WTC11 (cell line): ENCODE results near the gene REPIN1. TPM values are rescaled to one million over a fixed set of nuclear protein-coding genes. Genes with fewer than 3 reads are reported as not detected.

Source experiments
- ARID4B ChIP-seq: sonication (generic); formaldehyde crosslinking; IDR thresholded peaks from 2 replicates; pipeline ENCODE4 v1.8.0; 2023; ENCODE audit warnings: missing genetic modification reagents, mild to moderate bottlenecking, borderline replicate concordance
- ATF1 ChIP-seq: sonication (generic); formaldehyde crosslinking; IDR thresholded peaks from 2 replicates; pipeline ENCODE4 v1.8.1; 2023; ENCODE audit warnings: mild to moderate bottlenecking, moderate library complexity, missing genetic modification reagents
- CTCF ChIP-seq: fragments of 200-600 bp; IDR thresholded peaks from 2 replicates; pipeline ENCODE4 v1.8.0; 2022; ENCODE audit warnings: antibody characterized with exemption
- ELF4 ChIP-seq: sonication (generic); formaldehyde crosslinking; IDR thresholded peaks from 2 replicates; pipeline ENCODE4 v1.8.1; 2022; ENCODE audit warnings: low read depth, mild to moderate bottlenecking, moderate library complexity, missing genetic modification reagents
- ESRRA ChIP-seq: sonication (generic); formaldehyde crosslinking; IDR thresholded peaks from 2 replicates; pipeline ENCODE4 v1.8.1; 2022; ENCODE audit warnings: mild to moderate bottlenecking, missing genetic modification reagents, borderline replicate concordance
- FOXK1 ChIP-seq: sonication (generic); formaldehyde crosslinking; IDR thresholded peaks from 2 replicates; pipeline ENCODE4 v1.8.0; 2022; ENCODE audit warnings: mild to moderate bottlenecking, moderate library complexity, missing genetic modification reagents
- FOXP1 ChIP-seq: sonication (generic); formaldehyde crosslinking; IDR thresholded peaks from 2 replicates; pipeline ENCODE4 v1.8.0; 2022; ENCODE audit warnings: missing genetic modification reagents, mild to moderate bottlenecking, moderate library complexity, borderline replicate concordance
- GTF2I ChIP-seq: fragments of 250-450 bp; sonication (Bioruptor Pico); conservative IDR thresholded peaks from 2 replicates; pipeline ENCODE4 v1.4.0; 2021; ENCODE audit warnings: mild to moderate bottlenecking
- MAX ChIP-seq: sonication (generic); formaldehyde crosslinking; IDR thresholded peaks from 2 replicates; pipeline ENCODE4 v1.8.0; 2022; ENCODE audit warnings: mild to moderate bottlenecking, missing genetic modification reagents
- MXD4 ChIP-seq: fragments of 250-450 bp; sonication (Bioruptor Pico); IDR thresholded peaks from 2 replicates; pipeline ENCODE4 v1.8.0; 2021; ENCODE audit warnings: mild to moderate bottlenecking, moderate library complexity, borderline replicate concordance
- MYBL2 ChIP-seq: sonication (generic); formaldehyde crosslinking; IDR thresholded peaks from 2 replicates; pipeline ENCODE4 v1.8.1; 2023; ENCODE audit warnings: mild to moderate bottlenecking, moderate library complexity, missing genetic modification reagents
- NFATC4 ChIP-seq: fragments of 250-450 bp; sonication (Bioruptor Pico); IDR thresholded peaks from 2 replicates; pipeline ENCODE4 v1.9.0; 2021; ENCODE audit warnings: mild to moderate bottlenecking
- RORB ChIP-seq: fragments of 250-450 bp; sonication (Bioruptor Pico); IDR thresholded peaks from 2 replicates; pipeline ENCODE4 v1.9.0; 2021; ENCODE audit warnings: mild to moderate bottlenecking
- SMAD4 ChIP-seq: sonication (generic); formaldehyde crosslinking; IDR thresholded peaks from 2 replicates; pipeline ENCODE4 v1.8.0; 2022; ENCODE audit warnings: mild to moderate bottlenecking, missing genetic modification reagents
- SOX15 ChIP-seq: fragments of 250-450 bp; sonication (Bioruptor Pico); IDR thresholded peaks from 2 replicates; pipeline ENCODE4 v1.9.0; 2021; ENCODE audit warnings: mild to moderate bottlenecking
- ZMAT4 ChIP-seq: fragments of 250-450 bp; sonication (Bioruptor Pico); IDR thresholded peaks from 2 replicates; pipeline ENCODE4 v1.9.0; 2021; ENCODE audit warnings: mild to moderate bottlenecking
- ZNF121 ChIP-seq: sonication (generic); formaldehyde crosslinking; IDR thresholded peaks from 2 replicates; pipeline ENCODE4 v1.8.0; 2023; ENCODE audit warnings: missing genetic modification reagents
- ZNF219 ChIP-seq: sonication (generic); formaldehyde crosslinking; IDR thresholded peaks from 2 replicates; pipeline ENCODE4 v1.8.0; 2023; ENCODE audit warnings: missing genetic modification reagents, mild to moderate bottlenecking, borderline replicate concordance
- ZNF232 ChIP-seq: sonication (generic); formaldehyde crosslinking; IDR thresholded peaks from 2 replicates; pipeline ENCODE4 v1.8.0; 2022; ENCODE audit warnings: mild to moderate bottlenecking, missing genetic modification reagents
- ZNF512 ChIP-seq: sonication (generic); formaldehyde crosslinking; IDR thresholded peaks from 2 replicates; pipeline ENCODE4 v1.8.1; 2022; ENCODE audit warnings: missing genetic modification reagents, borderline replicate concordance
- ZSCAN18 ChIP-seq: fragments of 250-450 bp; sonication (Bioruptor Pico); IDR thresholded peaks from 2 replicates; pipeline ENCODE4 v2.1.2; 2022; ENCODE audit warnings: mild to moderate bottlenecking, moderate library complexity
- total RNA-seq: library from RNA; stranded (reverse); gene quantifications from 3 replicates; pipeline ENCODE4 v1.2.3, GENCODE V29; 2021
- TF ChIP-seq, protein P1 (sequence below): sonication (generic); formaldehyde crosslinking; IDR thresholded peaks from 2 replicates; pipeline ENCODE4 v1.8.1; 2022; ENCODE audit warnings: mild to moderate bottlenecking, moderate library complexity, missing genetic modification reagents
- TF ChIP-seq, protein P2 (sequence below): sonication (generic); formaldehyde crosslinking; IDR thresholded peaks from 2 replicates; pipeline ENCODE4 v1.8.1; 2022; ENCODE audit warnings: low read depth, missing genetic modification reagents, borderline replicate concordance
- TF ChIP-seq, protein P3 (sequence below): sonication (generic); formaldehyde crosslinking; IDR thresholded peaks from 2 replicates; pipeline ENCODE4 v1.8.1; 2022; ENCODE audit warnings: low read depth, mild to moderate bottlenecking, moderate library complexity, missing genetic modification reagents, borderline replicate concordance

REPIN1 gene
- total RNA-seq, 1 experiment from 2014 or later: 130 TPM

DNA sequence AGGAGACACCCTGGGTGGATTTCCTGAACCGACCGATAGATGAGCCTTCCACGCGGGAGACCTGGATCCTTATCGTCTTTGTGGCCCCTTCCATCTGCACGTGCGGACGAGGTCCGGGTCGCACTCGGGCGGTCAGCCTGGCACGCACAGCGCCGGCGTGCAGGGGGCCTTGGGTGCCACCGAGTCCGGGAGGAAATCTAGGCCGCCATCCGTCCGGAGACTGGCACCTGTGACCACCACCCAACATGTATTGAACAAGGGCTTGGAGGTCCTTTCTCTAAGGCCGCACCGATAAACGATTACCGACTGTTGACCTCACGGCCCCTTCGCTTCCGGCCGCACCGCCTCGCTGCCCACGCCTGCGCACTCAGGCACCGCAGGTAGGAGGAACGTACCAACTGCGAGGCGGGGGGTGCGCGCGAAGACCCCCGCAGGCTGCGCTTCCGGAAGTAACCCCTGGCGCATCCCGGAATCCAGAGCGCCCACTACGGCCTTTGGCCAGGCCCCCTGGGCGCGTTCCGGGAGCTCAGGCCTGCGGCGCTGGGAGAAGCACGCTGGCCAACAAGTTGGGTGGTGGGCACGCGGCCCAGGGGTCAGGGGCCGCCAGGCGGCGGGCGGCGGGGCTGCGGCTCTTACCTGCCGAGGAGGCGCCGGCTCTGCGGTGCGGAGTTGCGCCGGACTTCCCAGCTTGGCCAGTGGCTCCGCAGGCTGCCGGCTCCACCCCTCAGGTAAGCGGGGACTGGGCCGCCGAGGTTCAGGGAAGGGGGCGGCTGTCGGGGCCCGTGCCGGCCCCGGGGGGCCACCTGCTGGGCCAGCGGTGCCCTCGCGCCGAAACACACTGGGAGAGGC is 45.6 kb upstream of the REPIN1 start, which contains the start of the genes ACTR3C and LRRC61 (continued):
- no peak for TF ChIP-seq MXD4 (CRISPR knock-in tag)
- TF ChIP-seq ZNF121 (CRISPR knock-in tag): no peak
- no peak for TF ChIP-seq ESRRA (CRISPR knock-in tag)
- TF ChIP-seq ZSCAN18 (CRISPR knock-in tag): no peak
- TF ChIP-seq ZNF512: no peak
- no peak for TF ChIP-seq ATF1 (CRISPR knock-in tag)
- TF ChIP-seq, protein P1, sequence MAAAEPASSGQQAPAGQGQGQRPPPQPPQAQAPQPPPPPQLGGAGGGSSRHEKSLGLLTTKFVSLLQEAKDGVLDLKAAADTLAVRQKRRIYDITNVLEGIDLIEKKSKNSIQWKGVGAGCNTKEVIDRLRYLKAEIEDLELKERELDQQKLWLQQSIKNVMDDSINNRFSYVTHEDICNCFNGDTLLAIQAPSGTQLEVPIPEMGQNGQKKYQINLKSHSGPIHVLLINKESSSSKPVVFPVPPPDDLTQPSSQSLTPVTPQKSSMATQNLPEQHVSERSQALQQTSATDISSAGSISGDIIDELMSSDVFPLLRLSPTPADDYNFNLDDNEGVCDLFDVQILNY (CRISPR knock-in tag): 0 out of 2 replicates have a peak, but pooled peaks have one; percentile 30
- peak; percentile 77 for TF ChIP-seq MAX (CRISPR knock-in tag)
- TF ChIP-seq, protein P2, sequence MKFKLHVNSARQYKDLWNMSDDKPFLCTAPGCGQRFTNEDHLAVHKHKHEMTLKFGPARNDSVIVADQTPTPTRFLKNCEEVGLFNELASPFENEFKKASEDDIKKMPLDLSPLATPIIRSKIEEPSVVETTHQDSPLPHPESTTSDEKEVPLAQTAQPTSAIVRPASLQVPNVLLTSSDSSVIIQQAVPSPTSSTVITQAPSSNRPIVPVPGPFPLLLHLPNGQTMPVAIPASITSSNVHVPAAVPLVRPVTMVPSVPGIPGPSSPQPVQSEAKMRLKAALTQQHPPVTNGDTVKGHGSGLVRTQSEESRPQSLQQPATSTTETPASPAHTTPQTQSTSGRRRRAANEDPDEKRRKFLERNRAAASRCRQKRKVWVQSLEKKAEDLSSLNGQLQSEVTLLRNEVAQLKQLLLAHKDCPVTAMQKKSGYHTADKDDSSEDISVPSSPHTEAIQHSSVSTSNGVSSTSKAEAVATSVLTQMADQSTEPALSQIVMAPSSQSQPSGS (CRISPR knock-in tag): no peak
- no peak for TF ChIP-seq GTF2I (CRISPR knock-in tag)
- no peak for TF ChIP-seq ARID4B (CRISPR knock-in tag)
- TF ChIP-seq, protein P3, sequence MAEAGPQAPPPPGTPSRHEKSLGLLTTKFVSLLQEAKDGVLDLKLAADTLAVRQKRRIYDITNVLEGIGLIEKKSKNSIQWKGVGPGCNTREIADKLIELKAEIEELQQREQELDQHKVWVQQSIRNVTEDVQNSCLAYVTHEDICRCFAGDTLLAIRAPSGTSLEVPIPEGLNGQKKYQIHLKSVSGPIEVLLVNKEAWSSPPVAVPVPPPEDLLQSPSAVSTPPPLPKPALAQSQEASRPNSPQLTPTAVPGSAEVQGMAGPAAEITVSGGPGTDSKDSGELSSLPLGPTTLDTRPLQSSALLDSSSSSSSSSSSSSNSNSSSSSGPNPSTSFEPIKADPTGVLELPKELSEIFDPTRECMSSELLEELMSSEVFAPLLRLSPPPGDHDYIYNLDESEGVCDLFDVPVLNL: no peak
- no peak for TF ChIP-seq SOX15 (CRISPR knock-in tag)
- 0 out of 2 replicates have a peak, but pooled peaks have one; percentile 11 for TF ChIP-seq CTCF
- no peak for TF ChIP-seq RORB (CRISPR knock-in tag)
- no peak for TF ChIP-seq FOXK1 (CRISPR knock-in tag)
- no peak for TF ChIP-seq ELF4 (CRISPR knock-in tag)
- TF ChIP-seq SMAD4 (CRISPR knock-in tag): no peak
- no peak for TF ChIP-seq ZMAT4 (CRISPR knock-in tag)
- peak; percentile 68; the same call in 1 of the 2 replicates for TF ChIP-seq MYBL2 (CRISPR knock-in tag)
- no peak; the same call in 1 of the 2 replicates for TF ChIP-seq ZNF219 (CRISPR knock-in tag)
- no peak for TF ChIP-seq NFATC4 (CRISPR knock-in tag)
- peak; percentile 46; the same call in 1 of the 2 replicates for TF ChIP-seq FOXP1 (CRISPR knock-in tag)
- TF ChIP-seq ZNF232 (CRISPR knock-in tag): 0 out of 2 replicates have a peak, but pooled peaks have one; percentile 54
